ENCODE data around the gene ADARB2.

ADARB2 gene

DNA sequence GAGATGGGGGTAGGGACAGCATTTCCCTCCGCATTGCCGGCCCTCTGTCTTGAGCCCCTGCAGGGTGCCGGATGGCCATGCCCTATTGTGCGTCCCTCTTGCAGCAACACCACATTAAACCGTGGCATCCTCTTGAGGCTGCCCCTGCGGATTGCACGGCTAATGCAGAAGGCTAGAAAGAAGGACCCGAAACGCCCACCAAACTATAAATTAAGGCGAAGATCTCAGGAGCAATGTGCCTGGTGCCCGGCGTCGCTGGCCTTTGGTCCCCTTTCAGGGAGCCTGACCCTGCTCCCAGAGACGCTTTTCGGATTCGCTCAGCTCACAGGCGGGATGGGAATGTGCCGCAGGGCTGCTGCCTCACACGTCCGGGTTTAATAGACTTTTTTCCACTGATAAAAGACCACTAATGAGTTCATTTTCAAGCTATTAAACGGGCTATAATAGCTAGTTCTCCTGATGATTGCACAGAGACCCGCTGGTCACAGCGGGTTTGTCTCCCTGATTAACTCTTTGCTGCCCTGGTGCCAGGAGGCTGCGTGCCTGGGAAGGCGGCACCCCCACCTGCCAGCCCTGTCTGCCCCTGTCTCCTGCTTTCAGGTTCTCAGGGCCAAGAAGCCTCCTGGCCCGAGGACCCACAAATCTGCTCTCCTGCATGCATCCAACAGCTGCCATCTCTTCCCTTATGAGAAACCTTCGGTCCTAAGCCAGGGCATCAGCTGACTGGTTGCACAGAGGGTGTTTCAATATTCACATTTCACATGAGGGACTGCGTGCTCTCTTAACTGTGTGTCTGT lies 128.3 kb downstream of the ADARB2 start:
- no peak for DNase-seq

DNA sequence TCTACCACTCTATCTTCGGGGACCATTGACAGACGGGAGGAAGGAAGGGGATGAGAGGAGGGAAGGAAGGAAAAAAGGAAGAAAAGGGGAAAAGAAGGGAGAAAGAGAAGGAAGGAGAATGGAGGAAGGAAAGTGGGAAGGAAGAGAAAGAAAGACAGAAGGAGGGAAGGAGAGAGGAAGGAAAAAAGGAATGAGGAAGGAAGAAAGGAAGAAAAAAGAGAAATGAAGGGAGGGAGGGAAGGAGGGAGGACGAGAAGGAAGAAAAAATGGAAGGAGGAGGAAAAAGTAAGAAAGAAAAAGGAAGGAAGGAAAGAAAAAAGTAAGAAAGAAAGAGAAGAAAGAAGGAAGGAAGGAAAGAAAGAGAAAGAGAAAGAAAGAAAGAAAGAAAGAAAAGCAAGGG lies 128.9 kb downstream of the ADARB2 start:
- no peak for DNase-seq

DNA sequence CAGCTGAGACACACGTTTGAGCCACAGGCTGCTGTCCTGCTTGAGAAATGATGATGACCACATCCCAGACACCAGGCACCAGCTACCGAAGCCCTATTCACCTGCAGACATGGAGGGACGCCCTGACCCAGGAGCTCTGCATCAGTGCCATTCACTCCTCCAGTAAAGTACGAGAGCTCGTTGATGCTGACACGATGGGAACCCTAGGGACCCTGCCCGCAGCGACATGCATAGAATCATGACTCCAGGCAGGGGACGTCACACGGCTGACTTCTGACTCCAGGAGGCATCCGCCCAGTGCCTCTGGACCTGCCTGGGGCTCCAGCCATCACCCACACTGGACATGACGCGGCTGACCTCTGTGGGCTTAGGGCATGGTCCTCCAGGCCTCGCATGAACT lies 129.9 kb downstream of the ADARB2 start:
- no peak for DNase-seq

DNA sequence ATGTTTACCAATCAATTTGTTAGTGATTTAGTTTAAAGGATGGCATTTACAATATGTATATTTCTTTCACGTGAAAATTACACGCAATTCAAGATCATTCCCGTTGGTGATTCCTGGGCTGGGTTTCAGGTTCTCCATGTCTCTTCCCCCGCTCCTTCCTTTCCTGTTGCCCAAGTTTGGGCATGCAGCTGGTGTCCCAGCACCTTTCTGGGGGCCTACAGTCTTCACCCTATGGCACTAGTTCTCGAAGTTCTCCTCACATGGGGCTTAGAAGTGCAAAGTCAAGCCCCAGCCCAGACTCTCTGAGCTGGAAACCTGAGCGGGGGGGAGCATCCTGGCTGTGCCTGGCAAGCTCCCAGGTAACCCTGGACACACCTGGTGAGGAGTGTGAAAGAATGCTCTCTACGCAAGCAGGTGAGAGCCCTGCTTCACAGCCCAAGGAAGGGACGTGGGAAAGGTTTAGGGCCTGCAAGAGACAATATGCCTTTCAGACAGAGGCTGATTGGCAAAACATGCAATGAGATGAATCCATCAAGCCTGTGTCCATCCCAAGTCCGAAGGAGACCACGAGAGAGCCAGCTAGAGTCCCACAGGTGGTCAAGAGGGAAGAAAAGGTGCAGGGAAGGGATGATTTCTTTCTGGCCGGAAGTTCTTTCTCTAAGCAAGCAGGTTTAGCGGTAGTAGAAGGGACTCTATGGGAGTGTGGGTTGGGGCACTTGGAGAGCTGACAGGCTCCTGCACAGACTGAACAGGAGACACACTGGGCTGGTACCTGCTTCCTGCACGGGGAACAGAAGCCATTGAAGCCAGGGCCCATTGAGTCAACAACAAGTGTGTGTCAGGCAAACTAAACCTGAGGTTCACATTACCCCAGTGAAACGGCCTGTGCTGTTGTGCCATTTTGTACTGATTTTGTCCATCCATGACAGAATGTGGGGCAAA lies 131.1 kb downstream of the ADARB2 start:
- no peak for DNase-seq

DNA sequence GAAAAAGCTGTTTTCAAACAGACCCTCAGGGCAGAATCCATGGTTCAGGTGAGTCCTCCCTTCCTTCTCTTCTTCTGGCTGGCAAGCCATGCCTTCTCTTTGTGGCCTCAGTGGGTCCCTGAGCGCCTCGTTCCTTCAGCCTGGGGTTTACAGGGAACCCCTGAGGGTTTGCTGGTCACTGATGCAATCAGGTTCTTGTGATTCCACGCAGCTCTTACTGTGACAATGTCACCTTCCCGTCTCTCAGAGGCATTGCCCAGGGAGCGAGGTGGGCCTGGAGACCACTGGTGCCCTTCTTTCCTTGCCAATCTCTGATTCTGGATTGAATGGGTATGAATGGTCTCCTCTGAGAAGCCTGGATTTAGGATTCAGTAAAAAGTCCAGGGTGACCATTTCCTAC lies 132.2 kb downstream of the ADARB2 start:
- DNase-seq, result no peak

DNA sequence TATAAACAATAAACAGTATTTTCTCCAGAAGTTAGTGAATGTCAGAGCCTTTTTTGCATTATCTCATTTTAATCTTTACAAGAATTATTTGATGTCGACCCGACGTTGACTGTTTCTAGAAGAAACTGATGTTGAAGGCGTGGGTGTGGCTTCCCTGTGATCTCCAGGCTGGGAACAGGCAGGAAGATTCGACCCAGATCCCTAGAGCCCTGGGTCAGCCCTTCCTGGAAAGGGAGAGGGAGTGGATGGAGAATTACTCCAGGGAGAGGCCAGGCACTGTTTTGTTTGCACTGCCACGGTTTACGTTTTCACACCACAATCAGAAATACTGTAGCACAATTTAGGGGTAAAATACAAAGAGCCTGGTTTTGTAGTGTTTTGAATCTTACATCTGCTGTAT lies 133.1 kb downstream of the ADARB2 start:
- DNase-seq, result no peak

DNA sequence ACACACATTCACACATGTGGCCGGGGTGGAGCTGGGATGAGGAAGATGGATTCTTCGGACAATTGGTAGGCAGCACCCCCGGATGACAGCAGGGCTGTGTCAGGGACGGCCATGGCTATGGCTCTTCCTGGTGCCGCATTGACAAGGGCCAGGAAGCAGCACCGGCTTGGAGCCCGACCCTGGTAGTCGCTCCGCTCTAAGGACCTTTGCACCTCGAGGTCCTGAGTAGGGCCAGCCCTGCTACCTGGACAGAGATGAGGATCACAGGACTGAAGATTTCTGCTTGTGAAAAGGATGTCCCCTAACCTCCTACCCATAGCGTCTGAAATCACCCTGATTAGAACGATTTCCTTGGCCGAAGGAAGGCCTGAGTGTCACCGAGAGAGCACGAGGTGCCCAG lies 134.1 kb downstream of the ADARB2 start:
- DNase-seq, result no peak

DNA sequence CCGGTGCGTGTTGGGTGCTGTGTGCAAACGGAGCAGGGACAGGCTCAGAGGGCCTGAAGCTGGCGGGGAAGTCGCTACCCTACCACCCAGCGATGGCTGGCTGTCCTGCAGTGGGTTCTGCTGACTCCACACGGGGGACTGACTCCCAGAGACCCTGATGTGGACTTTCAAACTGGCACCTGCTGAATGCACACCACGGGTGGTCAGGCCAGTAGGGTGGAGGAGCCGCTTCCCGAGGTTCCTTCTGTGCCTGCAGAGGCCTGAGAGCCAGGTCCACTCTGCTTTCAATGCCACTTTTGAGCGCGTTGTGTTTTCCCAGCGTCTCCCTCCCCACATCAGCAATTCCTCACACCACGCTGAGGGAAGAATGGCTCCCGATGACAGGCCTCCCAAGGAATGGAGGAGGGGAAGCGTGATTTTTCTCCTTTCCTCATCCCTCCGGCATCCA lies 135.3 kb downstream of the ADARB2 start:
- DNase-seq, result no peak

DNA sequence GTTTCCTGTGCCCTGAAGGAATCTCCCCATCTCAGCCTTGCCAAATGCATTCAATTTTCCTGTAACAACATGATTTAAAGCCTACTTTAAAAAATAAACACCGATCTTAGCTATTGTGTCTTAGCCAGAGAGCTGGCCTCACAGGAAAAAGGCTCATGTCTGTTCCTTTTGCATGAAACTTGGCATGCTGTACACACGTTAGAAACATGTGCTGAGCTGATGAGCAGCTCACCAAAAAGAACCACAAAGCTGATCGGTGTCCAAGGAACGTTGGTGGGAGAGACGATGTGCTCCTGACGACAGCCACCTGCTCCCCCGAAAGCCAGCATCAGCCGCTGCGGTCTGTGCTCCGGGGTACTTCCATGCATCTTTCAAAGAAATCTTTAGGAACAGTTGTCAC lies 135.9 kb downstream of the ADARB2 start:
- no peak for DNase-seq

DNA sequence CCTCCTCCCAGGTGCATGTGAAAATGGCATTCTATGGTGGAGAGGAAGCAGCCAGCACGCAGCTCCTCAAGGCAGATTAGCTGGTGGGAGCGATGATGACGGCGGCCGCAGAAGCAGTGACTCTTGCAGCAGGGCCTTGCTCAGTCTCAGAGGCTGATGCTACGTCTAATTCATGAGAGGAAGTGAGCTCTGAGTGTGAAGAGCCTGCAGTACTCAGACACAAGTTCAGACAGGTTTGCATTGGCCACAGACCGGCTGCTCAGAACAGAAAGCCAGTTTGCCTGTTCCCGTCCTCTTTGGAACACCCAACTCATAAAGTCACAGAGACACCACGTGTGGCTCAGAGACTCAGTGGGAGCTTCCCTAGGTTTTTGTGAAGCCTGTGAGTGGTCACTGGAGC lies 136.5 kb downstream of the ADARB2 start:
- no peak for DNase-seq

DNA sequence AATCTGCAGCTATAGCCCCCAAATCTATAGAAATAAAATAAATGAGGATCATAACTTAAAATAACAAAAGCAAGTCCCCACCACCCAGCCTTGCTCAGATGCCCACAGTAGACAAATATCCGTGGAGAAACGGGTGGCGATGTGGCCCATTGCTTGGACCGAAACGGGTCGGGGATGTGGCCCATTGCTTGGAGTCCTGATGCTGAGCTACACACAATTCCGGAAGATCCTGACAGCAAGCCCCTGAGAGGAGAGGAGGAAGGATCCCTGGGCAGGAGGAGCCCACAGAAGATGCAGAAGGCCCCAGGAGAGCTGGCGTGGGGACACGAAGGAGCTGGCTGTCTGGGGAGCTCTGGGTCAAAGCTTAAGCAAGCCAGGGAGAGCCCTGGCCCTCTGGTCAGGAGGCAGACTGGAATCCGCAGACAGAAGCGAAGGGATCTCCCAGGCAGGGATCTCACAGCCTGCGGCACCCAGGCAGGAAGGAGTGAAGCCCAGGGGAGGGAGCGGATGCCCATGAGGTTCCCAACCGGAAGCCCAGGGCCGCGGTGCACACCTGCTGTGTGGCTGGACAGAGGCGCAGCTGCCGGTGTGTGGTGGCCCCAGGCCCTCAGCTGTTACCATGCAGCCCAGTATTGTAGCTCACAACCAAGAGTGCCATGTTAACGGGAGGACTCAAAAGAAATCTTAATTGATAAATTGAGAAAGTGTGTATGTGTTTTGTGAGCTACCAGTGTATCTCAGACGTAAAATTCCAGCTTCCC lies 138.8 kb downstream of the ADARB2 start:
- DNase-seq, result no peak

DNA sequence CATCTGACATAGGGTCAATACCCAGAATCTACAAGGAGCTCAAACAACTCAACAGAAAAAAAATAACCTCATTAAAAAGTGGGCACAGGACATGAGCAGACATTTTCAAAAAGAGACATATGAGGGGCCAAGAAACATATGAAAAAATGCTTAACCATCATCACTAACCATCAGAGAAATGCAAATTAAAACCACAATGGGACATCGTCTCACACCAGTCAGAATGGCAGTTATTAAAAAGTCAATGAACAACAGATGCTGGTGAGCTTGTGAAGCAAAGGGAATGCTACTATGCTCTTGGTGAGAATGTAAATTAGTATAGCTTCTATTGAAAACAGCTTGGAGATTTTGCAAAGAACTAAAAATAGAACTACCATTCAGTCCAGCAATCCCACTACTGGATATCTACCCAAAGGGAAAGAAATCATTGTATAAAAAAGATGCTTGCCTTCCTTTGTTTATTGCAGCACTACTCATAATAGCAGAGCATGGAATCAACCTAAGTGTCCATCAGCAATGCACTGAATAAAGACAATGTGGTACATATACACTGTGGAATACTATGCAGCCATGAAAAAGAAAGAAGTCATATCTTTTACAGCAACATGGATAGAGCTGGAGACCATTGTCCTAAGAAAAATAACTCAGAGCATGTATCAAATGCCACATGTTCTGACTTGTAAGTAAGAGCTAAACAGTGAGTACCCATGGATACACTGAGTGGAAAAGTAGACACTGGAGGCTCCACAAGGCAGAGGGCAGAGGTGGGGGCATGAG lies 139.8 kb downstream of the ADARB2 start:
- DNase-seq, result no peak

DNA sequence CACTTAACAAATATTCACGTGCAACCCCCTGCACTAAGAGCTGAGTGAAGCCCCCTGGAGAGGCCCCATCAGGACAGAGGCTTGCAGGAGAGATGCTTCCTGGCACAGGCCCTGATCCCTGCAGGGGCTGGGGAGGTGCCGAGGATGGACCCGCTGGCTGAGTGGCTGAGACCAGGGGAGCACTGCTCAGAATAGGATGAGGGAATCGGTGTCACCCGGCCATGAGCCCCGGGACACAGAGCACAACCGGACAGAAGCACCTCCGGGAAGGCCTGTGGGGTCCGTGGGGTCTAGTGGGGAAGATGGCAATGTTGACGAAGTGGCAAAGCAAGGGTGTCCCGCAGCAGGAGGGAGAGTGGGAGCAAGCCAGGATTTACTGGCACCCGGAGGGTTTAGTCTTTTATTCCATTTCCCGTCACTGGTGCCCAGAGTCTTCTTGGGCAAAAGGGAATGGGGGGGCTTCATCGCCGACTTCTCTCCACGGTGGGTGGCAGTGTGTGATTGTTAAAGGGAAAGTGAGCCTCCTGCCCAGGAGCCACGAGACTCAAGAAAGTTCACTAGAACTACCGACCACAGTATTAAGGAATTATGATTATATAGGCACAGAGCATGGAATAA lies 140.7 kb downstream of the ADARB2 start:
- no peak for DNase-seq

DNA sequence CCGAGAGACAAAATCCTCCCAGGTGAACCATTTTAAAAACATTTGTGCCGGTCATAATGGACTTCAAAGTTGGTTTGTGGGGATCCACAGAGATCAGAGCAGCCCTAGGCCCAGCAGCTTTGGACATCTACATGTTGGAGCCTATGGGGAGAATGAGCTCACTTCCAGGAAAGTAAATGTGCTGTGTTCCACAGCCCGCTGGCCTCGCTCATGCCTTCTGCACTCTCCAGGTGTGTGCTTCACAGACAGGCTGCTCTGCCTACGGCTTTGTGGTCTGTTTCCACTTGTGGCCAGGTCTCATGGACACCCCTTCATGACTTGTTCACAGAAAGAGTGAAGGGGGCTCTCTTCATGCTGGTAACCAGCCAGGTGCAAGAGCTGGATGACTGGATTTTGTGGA lies 141.6 kb downstream of the ADARB2 start:
- no peak for DNase-seq

DNA sequence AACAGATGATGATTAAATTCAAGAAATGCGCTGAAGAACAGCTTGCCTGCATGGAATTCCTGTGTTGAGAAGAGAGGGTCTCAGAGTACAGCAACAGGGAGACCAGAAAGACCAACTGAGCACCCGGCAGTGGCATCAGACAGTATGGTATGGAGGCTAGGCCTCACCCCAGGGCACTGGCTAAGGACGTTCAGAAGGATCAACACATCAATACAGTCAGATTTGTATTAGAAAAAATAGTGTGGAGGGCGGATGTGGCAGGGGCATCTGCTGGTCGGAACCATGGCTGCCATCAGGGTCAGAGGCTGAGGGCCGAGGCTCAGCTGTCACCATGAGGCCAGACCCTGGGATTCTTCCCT lies 142.1 kb downstream of the ADARB2 start:
- no peak for DNase-seq

DNA sequence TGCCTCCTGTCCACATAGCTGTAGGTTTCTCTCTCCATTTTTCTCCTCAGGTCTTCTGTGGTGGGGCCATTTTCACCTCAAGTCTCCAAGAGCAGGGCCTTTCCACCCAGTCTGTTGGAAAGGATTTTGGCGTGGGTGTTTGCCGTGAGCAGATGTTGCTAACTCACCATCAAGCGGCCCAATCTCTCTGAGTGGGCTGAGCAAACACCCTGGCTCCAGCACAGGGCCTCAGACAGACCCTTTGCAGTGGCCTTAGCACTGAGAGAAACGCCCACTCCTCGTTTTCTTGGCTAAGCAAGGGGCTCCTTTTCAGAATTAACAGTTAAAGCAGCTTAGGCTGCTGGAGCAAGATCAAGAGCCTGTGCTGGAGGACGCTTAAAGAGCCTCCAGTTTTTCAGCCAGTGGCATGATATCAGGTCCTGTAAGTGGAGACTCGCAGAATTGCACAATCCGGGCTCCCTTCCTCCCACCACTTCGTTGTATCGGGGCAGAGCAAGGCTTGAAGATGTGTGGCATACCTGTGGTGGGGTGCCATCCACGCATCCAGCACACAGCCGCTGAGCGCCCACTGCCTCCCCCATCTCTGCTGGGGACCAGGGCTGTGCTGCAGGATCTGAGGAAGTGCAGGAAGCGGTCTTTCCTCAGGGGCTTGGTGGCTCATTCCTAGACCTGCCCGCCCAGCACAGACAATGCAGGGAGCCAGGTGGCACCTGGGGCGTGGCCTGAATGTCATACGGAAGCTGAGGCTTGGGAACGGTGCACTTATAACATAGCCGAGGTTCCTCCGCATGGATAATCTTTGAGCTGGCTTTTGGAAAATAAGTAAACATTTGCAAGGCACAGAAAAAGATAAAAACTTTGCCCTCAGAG lies 142.7 kb downstream of the ADARB2 start:
- no peak for DNase-seq

DNA sequence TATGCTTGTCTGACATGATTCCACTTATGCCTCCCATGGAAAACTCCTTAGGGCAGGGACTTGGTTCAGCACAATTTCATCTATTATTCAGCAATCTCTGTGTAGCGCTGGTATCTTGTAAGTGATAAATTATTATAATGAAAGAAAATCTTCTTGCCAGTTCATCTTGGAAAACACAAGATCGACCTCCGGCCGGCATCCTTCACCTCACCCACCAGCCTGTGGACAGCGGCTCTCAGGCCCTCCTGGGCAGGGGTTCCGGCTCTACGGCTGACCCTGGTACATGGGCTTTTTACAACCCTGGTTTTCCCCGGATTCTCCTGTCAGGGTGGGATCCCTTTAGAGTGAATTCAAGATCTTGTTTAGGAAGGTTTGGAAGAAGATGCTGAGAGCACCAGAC lies 145.6 kb downstream of the ADARB2 start:
- no peak for DNase-seq

DNA sequence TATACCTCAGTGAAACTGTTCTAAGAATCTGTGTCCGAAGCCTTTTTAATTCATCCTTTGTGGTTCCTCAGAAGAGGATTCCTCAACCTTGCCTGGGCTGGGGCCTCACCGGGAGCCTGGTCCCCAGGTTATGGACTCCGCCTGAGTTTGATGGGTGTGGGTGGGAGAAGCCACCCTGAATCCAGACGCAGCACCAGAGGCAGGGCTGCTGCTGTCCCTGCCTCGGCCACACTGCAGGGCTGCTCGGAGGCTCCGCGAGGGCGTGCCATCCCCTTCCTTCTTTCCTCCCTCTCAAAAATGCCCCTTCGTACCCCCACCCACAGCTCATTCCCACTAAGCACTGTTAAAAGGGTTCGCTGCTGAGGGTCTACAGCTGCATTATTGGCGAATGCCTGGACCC lies 146.3 kb downstream of the ADARB2 start:
- no peak for DNase-seq

DNA sequence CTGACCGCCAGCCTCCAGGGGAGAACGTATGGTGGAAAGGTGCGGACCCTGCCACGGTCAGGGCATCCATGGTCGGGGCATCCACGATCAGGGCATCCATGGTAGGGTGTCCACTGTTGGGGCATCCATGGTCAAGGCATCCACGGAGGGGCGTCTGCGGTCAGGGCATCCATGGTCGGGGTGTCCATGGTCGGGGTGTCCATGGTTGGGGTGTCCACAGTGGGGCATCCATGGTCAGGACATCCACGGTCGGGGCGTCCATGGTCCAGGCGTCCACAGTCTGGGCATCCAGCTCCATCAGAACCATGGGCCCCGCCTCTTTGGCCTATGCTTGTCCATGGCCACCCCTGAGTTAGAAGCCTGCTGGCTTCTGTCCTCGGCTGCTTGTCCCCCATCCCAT lies 148.1 kb downstream of the ADARB2 start:
- DNase-seq, result no peak

DNA sequence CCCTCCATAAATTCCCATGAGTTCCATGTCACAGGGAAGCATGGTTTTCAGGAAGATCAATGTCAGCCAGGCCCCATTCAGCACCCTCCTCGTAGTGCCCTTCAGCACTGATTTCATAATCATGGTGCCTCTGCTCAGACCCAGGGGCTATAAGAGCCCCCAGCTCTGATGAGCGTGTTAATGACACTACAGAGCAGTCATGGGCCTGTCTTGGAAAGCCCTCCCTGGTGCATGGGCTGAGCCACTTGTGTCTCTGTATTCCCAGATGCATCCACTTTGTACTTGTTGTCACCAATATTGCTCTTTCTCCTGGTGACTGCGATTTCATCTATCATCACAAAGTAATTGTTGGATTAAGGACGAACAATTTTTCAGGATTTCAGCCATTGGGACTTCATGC lies 154.6 kb downstream of the ADARB2 start:
- DNase-seq, result no peak

DNA sequence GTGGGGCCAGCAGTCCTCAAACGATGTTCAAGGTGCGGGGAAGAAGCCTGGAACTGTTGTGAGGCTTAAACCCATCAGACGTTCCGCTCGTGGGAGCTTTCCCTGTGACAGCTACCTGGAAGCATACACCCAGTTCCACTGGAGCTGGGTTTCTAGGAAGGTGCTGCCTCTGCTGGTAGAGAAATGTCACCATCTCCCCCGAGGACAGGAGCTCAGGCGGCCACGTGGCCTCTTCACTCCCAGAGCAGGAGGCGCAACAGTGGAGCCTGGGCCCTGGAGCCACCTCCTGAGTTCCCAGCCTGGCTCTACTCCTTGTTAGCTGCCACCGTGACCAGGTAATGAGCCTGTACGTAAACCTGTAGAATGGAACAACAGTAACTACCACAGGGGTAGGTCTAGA lies 156.1 kb downstream of the ADARB2 start:
- no peak for DNase-seq

Data from GF-D8 (cell line).